ENCODE data around the gene CUEDC1. TPM values are rescaled to one million over a fixed set of nuclear protein-coding genes. Genes with fewer than 3 reads are reported as not detected.
"Not testable (repeated sequence)": the region's sequence is repeated elsewhere in the genome, so short reads cannot be mapped to it uniquely, and the experiment has no call there.

The CUEDC1 gene
- total RNA-seq, 1 donor from 2014 or later = 7.6 TPM

- no peak for DNase-seq
These were observed 95.4 kb downstream of the CUEDC1 start for GRCh38 chr17:57859601-57860413.

GRCh38 chr17:57858838-57859237, 96.4 kb downstream of the CUEDC1 start:
- no peak for DNase-seq

- no peak for DNase-seq
These were observed 98.2 kb downstream of the CUEDC1 start for GRCh38 chr17:57856792-57857620.

- DNase-seq = no peak
These were observed 99.7 kb downstream of the CUEDC1 start for GRCh38 chr17:57855391-57856035.

- DNase-seq = no peak
These were observed 101.5 kb downstream of the CUEDC1 start for GRCh38 chr17:57853695-57854094.

GRCh38 chr17:57852955-57853328, 102.3 kb downstream of the CUEDC1 start:
- no peak for DNase-seq

- DNase-seq = no peak
These were observed 102.9 kb downstream of the CUEDC1 start for GRCh38 chr17:57852092-57852954.

GRCh38 chr17:57849874-57850754, 105.1 kb downstream of the CUEDC1 start, which contains the start of gene MRPS23:
MRPS23 (minus strand) TSS chr17:57850044; CDS start chr17:57850010, 34 bp downstream.
- DNase-seq = peak; percentile 98

- DNase-seq = no peak
These were observed 105.9 kb downstream of the CUEDC1 start for GRCh38 chr17:57849163-57849873.

- not testable (repeated sequence) for DNase-seq
These were observed 108.9 kb downstream of the CUEDC1 start for GRCh38 chr17:57846056-57846945.

- no peak for DNase-seq
These were observed 112.9 kb downstream of the CUEDC1 start for GRCh38 chr17:57842280-57842679.

- DNase-seq = no peak
These were observed 115.7 kb downstream of the CUEDC1 start for GRCh38 chr17:57839571-57839923.

GRCh38 chr17:57838857-57839570, 116.2 kb downstream of the CUEDC1 start:
- DNase-seq = no peak

- no peak for DNase-seq
These were observed 116.8 kb downstream of the CUEDC1 start for GRCh38 chr17:57838453-57838852.

GRCh38 chr17:57835333-57835900, 119.8 kb downstream of the CUEDC1 start:
- DNase-seq = no peak

- no peak for DNase-seq
These were observed 121.0 kb downstream of the CUEDC1 start for GRCh38 chr17:57834146-57834741.

GRCh38 chr17:57833179-57833939, 121.9 kb downstream of the CUEDC1 start:
- peak; percentile 63 for DNase-seq
